K562 treated with DMSO at 1 percent for 12 hours (cell line): ENCODE results near the gene NUP62. TPM values are rescaled to one million over a fixed set of nuclear protein-coding genes. Genes with fewer than 3 reads are reported as not detected.

Experiments used
- total RNA-seq: library from RNA; unstranded; fragments of 300-600 nt; gene quantifications from 2 replicates; pipeline ENCODE4 v1.2.3, GENCODE V29; 2022; ENCODE audit not compliant: insufficient read depth

NUP62 gene, protein sequence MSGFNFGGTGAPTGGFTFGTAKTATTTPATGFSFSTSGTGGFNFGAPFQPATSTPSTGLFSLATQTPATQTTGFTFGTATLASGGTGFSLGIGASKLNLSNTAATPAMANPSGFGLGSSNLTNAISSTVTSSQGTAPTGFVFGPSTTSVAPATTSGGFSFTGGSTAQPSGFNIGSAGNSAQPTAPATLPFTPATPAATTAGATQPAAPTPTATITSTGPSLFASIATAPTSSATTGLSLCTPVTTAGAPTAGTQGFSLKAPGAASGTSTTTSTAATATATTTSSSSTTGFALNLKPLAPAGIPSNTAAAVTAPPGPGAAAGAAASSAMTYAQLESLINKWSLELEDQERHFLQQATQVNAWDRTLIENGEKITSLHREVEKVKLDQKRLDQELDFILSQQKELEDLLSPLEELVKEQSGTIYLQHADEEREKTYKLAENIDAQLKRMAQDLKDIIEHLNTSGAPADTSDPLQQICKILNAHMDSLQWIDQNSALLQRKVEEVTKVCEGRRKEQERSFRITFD
- 35.8 and 68.1 TPM in 2 replicates for total RNA-seq

DNA sequence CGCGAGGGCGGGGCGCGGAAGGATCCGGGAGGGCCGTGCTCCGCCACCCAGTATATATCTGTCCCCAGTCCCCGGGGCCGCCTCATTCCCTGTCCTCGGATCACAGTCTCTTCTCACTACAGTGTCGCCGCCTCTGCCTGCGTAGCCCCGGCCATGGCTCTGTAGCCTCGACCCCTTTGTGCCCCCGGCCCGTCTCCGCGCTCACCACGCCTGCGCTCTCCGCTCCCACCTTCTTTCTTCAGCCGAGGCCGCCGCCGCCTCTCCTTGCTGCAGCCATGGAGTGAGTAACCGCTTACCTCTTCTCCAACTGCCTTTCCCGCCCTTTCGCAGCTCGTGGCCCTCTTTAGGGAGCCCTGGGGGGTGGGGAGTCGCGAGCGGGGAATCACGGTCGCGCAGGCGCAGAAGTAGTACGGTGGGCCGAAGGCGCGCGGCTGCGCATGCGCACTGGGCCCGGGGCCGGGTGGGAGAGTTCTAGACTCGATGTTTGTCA is at the start of gene NUP62, which contains the start of gene ATF5:
NUP62 (minus strand) TSS at position 384 of the 490 bp plus-strand sequence. CDS start 19,697 bp downstream, outside the sequence.
ATF5 (plus strand) TSS at position 85 of the 490 bp plus-strand sequence. CDS start 1,646 bp downstream, outside the sequence.

DNA sequence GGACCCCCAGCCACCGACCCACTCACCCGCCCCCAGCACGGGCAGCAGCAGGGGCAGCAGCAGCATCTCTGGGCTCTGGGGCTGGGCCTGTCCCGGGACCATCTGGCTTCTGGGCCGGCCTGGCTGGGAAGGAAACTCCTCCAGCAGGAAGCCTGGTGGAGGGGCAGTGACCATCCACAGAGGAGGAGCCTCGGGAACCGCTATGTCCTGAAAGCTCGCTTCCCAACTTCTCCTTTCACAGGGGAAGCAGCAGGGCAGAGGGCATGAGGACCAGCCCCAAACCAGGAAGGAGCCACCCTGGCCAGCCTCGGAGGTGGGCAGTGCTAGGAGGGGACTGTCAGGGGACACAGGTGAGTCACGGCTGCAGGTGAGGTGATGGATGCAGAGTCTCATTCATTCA is 31.7 kb upstream of the NUP62 start, which contains the start of gene SIGLEC11:
SIGLEC11 (minus strand) TSS at position 193 of the 400 bp plus-strand sequence; CDS start at position 102, 91 bp downstream.

DNA sequence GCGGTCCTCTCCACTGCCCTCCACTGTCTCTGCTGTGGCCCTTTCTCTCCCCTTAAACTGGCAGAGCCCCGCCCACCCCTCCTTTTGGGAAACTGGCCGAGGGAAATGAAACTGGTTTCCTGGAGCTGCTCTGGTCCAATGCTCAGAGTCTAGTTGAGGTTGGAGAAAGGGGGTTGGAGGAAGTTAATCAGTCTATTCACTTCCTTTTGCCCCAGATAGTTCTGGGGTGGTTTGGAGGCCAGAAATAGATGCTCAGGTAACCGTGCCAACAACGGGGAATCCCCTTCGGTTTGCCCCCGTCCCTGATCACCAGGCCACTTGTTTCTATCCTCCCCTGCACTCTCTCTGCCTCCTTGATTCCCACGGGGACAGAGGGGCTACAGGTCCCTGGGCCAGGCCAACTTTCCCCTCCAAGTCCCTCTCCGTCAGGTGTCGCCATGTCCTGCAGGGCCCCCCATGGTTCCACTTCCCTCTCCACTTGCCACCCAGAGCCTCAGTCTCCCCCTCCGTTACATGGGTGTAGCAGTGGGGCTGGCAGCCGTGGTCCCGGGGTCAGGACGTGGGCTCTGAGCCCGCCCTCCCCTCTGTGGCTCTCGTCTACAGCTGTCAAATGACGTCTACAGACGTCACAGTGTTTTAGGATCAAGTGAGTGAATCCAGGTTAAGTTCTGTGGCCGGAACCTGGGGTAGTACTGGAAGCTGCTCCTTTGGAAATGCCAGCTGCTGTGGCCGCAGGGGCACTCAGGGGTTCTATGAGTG is 32.3 kb downstream of the NUP62 start, which contains the start of gene IL4I1:
IL4I1 (minus strand) TSS at position 25 of the 759 bp plus-strand sequence. CDS start 727 bp downstream, outside the sequence.

DNA sequence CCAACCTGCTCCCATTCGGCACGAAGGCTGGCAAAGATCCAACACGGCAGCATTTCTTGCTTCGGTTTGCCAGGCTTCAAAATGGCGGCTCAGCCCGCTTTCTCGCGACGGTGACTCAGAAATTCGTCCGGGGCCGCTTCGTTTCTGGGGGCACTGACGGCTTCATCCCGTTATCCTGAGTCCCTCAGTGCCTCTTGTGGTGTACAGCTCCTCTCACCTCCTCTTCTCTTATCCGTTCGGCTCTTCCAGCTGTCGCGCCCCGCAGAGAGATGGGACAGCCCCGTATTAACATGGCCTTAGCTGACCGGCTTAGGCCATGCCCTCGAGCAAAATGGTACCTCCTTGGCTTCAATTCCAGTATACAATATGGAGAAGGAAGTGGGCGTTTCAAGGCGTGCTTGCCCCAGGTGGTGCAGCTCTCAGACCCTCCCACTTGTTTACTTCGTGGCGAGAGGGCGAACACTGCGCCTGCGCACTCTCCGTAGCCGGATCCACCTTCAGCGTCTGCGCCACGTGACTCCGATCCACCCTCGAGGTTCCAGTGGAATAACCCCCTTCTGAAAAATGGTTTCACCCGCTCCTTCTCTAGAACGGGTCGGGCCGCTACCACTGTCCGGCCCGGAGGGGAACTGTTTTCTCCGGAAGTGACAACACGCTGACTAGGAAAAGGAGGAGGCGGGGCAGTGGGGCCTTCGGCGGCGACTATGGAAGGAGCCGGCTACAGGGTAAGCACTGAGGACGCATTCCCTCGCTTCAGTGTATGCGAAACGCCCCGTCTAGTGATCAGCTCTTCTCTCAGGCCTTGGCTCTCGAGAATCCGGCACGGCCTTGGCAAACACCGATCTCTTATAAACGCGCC is 52.1 kb downstream of the NUP62 start, which contains the start of the genes AKT1S1 and TBC1D17:
AKT1S1 (minus strand) TSS at position 336 of the 859 bp plus-strand sequence. CDS start 4,060 bp downstream, outside the sequence.
TBC1D17 (plus strand) TSS at position 683 of the 859 bp plus-strand sequence; CDS start at position 705, 22 bp downstream.

DNA sequence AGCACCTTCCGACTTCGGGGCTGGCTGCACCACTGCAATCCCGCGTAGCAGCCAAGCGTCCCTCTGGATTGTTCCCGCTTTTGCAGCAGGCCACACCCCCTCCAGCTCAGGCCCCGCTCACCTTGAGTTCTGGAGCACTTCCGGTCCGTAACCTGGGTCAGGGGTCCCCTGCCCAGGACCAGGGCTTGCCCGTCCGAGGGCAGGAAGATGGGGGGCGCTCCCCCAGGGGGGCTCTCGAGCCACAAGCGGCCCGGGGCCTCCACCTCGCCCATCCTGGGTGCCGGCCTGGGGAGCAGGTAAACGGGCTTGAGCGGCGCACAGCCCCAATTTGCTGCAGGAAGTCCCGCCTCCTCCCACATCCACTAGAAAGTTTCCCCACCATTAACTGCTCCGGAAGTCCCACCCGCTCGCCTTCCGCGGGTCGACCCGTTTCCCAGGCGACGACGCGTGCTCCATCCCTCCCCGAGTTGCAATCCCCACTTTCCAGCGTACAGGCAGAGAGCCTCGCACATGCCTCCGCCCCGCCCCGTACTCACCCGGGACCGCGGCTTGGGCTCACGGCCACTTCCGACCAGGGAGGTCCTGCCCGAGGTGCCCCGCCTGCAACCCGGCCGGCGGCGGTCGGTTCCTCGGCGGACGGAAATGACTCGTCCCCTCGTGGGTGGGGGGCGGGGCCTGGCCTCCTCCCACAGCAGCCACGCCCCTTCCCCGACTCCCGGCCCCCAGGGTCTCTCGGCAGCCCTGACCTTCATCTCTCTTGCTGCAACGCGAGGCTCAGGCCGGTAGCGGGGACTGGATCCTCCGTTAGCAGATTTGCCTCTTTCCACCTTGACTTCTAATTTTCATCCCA is 62.1 kb downstream of the NUP62 start, which contains the start of gene PNKP:
PNKP (minus strand) TSS at position 644 of the 850 bp plus-strand sequence; CDS start at position 272, 372 bp downstream.

Other genes starting within 250 kb of the NUP62 start
- 6.6 and 8.8 TPM in 2 replicates for gene ADM5, start 239.9 kb downstream of the NUP62 start, total RNA-seq
- gene CPT1C, start 238.4 kb downstream of the NUP62 start, total RNA-seq: 2.0 and 8.0 TPM in 2 replicates
- 4.4 and 5.8 TPM in 2 replicates for gene TSKS, start 166.2 kb downstream of the NUP62 start, total RNA-seq
- 105 and 144 TPM in 2 replicates for gene AP2A1, start 162.5 kb downstream of the NUP62 start, total RNA-seq
- 5.0 and 6.1 TPM in 2 replicates for gene FUZ, start 116.2 kb downstream of the NUP62 start, total RNA-seq
- 59.3 and 76.8 TPM in 2 replicates for gene MED25, start 111.2 kb downstream of the NUP62 start, total RNA-seq
- 166 and 170 TPM in 2 replicates for gene PTOV1, start 78.3 kb downstream of the NUP62 start, total RNA-seq
- 31.8 and 53.0 TPM in 2 replicates for gene PNKP, start 61.9 kb downstream of the NUP62 start, total RNA-seq
- 40.6 and 45.6 TPM in 2 replicates for gene AKT1S1, start 52.1 kb downstream of the NUP62 start, total RNA-seq
- gene TBC1D17, start 51.8 kb downstream of the NUP62 start, total RNA-seq: 14.7 and 16.8 TPM in 2 replicates
- gene IL4I1, start 32.6 kb downstream of the NUP62 start, total RNA-seq: 0.59 and 1.1 TPM in 2 replicates
- 601 and 861 TPM in 2 replicates for gene ATF5, start 299 bp downstream of the NUP62 start, total RNA-seq
- not detected in 2 replicates for gene SIGLEC11, start 31.7 kb upstream of the NUP62 start, total RNA-seq
- gene VRK3, start 95.9 kb upstream of the NUP62 start, total RNA-seq: 61.7 and 88.6 TPM in 2 replicates
- 4.1 and 9.6 TPM in 2 replicates for gene ZNF473, start 96.5 kb upstream of the NUP62 start, total RNA-seq
- not detected in 2 replicates for gene IZUMO2, start 233.8 kb upstream of the NUP62 start, total RNA-seq